B cell (primary cell): ENCODE results near the gene MR1. TPM values are rescaled to one million over a fixed set of nuclear protein-coding genes. Genes with fewer than 3 reads are reported as not detected.

Experiments used
- ATAC-seq: fragments of 200-7000 bp; cut with Tn5 transposase; one replicate; pipeline ENCODE4 v1.10.0; 2021; ENCODE audit warnings: low read depth, mild to moderate bottlenecking, moderate number of reproducible peaks, moderate library complexity
- CTCF ChIA-PET: fragments of 350-600 bp; sonication (Branson Sonifier 250); formaldehyde crosslinking; loops from one replicate; lab custom pipeline; 2021; ENCODE audit warnings: antibody characterized with exemption, inconsistent platforms; lab: Charles Lee
- POLR2A ChIA-PET: fragments of 350-600 bp; sonication (Branson Sonifier 250); formaldehyde crosslinking; loops from one replicate; lab custom pipeline; 2021; ENCODE audit warnings: antibody characterized with exemption; lab: Charles Lee
- DNase-seq: peaks from one replicate; pipeline ENCODE4 v3.0.0; 2013
- H2AFZ ChIP-seq: 2 replicates; pipeline ENCODE4 v1.6.1; 2012; ENCODE audit warnings: mild to moderate bottlenecking, low read depth, low read length; ENCODE audit not compliant: insufficient read depth, poor library complexity, severe bottlenecking
- H3K27ac ChIP-seq, 2 donors: 1 replicate in 1 of 2; 2 replicates in 1 of 2; pipeline ENCODE4 v1.5.1; 2012 to 2013; ENCODE audit warnings: low read length in 2 of 2, mild to moderate bottlenecking in 2 of 2, moderate library complexity in 1 of 2
- H3K27me3 ChIP-seq, 4 experiments: fragments of 200-600 bp in 1 of 4; sonication (generic) in 1 of 4; replicated peaks in 1 of 4; 1 replicate in 2 of 4; 2 replicates in 2 of 4; pipeline versions ENCODE4 v1.6.1 to v1.7.0; 2013 to 2016; ENCODE audit warnings: low read length in 3 of 4, mild to moderate bottlenecking in 2 of 4, mixed read lengths in 1 of 4, moderate library complexity in 1 of 4; ENCODE audit not compliant: insufficient read depth in 4 of 4, control insufficient read depth in 3 of 4; ENCODE audit errors: control extremely low read depth in 1 of 4
- H3K36me3 ChIP-seq, 2 experiments: replicated peaks in 1 of 2; 1 replicate in 1 of 2; 2 replicates in 1 of 2; pipeline versions ENCODE4 v1.6.1 to v1.7.1; 2013; ENCODE audit warnings: low read length in 1 of 2; ENCODE audit not compliant: insufficient read depth in 2 of 2, control insufficient read depth in 1 of 2; ENCODE audit errors: control extremely low read depth in 1 of 2, extremely low read depth in 1 of 2
- H3K4me1 ChIP-seq, 2 donors: fragments of 200-600 bp in 1 of 2; sonication (generic) in 1 of 2; 1 replicate in 1 of 2; 2 replicates in 1 of 2; pipeline versions ENCODE4 v1.5.1 to v1.6.1; 2013 to 2017; ENCODE audit warnings: low read length in 2 of 2; ENCODE audit not compliant: control insufficient read depth in 2 of 2, insufficient read depth in 2 of 2
- H3K4me2 ChIP-seq: replicated peaks from 2 replicates; pipeline ENCODE3; 2012; ENCODE audit warnings: mild to moderate bottlenecking, low read depth, low read length; ENCODE audit not compliant: poor library complexity, severe bottlenecking
- H3K4me3 ChIP-seq, 5 experiments: fragments of 200-600 bp in 1 of 5; sonication (generic) in 1 of 5; 1 replicate in 3 of 5; 2 replicates in 2 of 5; pipeline versions ENCODE4 v1.5.1 to v1.7.0; 2011 to 2016; ENCODE audit warnings: low read length in 4 of 5, mild to moderate bottlenecking in 4 of 5, low read depth in 2 of 5, control low read depth in 1 of 5, moderate library complexity in 1 of 5; ENCODE audit not compliant: insufficient read depth in 1 of 5; ENCODE audit errors: control extremely low read depth in 1 of 5, extremely low read depth in 1 of 5
- H3K79me2 ChIP-seq: fragments of 200-600 bp; sonication (generic); one replicate; pipeline ENCODE4 v1.6.0; 2016; ENCODE audit warnings: low read length; ENCODE audit not compliant: control insufficient read depth, insufficient read depth
- H3K9ac ChIP-seq: fragments of 200-600 bp; sonication (generic); 2 replicates; pipeline ENCODE4 v1.6.1; 2017; ENCODE audit warnings: mild to moderate bottlenecking, low read length, moderate library complexity
- H3K9me3 ChIP-seq, 3 donors: one replicate each; pipeline versions ENCODE4 v1.6.1 to v1.7.1; 2013; ENCODE audit warnings: low read length in 2 of 3; ENCODE audit not compliant: control insufficient read depth in 2 of 3, insufficient read depth in 1 of 3; ENCODE audit errors: control extremely low read depth in 1 of 3
- H4K20me1 ChIP-seq: 2 replicates; pipeline ENCODE4 v1.6.0; 2012; ENCODE audit warnings: mild to moderate bottlenecking, low read length; ENCODE audit not compliant: insufficient read depth, control insufficient read depth, poor library complexity, severe bottlenecking
- H3K27ac Mint-ChIP-seq: one replicate; pipeline ENCODE4 v1.8.0; 2021; ENCODE audit warnings: mixed read lengths
- H3K27me3 Mint-ChIP-seq: one replicate; pipeline ENCODE4 v1.8.0; 2021; ENCODE audit warnings: mixed read lengths
- H3K4me1 Mint-ChIP-seq: one replicate; pipeline ENCODE4 v1.8.0; 2021; ENCODE audit warnings: mixed read lengths
- H3K4me3 Mint-ChIP-seq: one replicate; pipeline ENCODE4 v1.8.0; 2021; ENCODE audit warnings: mixed read lengths
- H3K9me3 Mint-ChIP-seq: one replicate; pipeline ENCODE4 v1.8.0; 2022; ENCODE audit warnings: mixed read lengths; ENCODE audit not compliant: insufficient read depth
- EZH2 ChIP-seq: IDR thresholded peaks from 2 replicates; pipeline ENCODE4 v1.6.1; 2012; ENCODE audit warnings: borderline replicate concordance, low read depth, mild to moderate bottlenecking, moderate library complexity, low read length; ENCODE audit not compliant: insufficient read depth, poor library complexity, severe bottlenecking
- WGBS: methylation state at CpG from one replicate; pipeline ENCODE4 v1.1.5; 2013; ENCODE audit warnings: missing lambda C conversion rate; ENCODE audit not compliant: insufficient coverage; 5-methylcytosine and 5-hydroxymethylcytosine counted together
- intact Hi-C: fragments of 100-400 bp; cut with micrococcal nuclease; formaldehyde crosslinking; loops from one replicate; pipeline ENCODE4 v1.10.0; 2022
- polyA plus RNA-seq: library from polyadenylated mRNA; depleted of rRNA; stranded (reverse); fragments of >200 nt; gene quantifications from 2 replicates; pipeline ENCODE4 v1.2.3, GENCODE V29; 2012
- total RNA-seq, 2 donors: library from RNA; stranded (reverse); fragments of 120-200 nt in 1 of 2; gene quantifications; 1 replicate in 1 of 2; 2 replicates in 1 of 2; pipeline versions ENCODE4 v1.2.3 to v1.2.4, GENCODE V29; 2013 to 2022
- TF ChIP-seq, protein P1 (sequence below): fragments of 200-600 bp; IDR thresholded peaks from one replicate; pipeline ENCODE4 v1.8.0; 2022; ENCODE audit warnings: antibody characterized with exemption, mild to moderate bottlenecking

MR1 gene
- total and polyA plus RNA-seq, 2 donors (not counting 1 experiment from before 2014, with no cell fraction given): 9.5 to 28.2 TPM

DNA sequence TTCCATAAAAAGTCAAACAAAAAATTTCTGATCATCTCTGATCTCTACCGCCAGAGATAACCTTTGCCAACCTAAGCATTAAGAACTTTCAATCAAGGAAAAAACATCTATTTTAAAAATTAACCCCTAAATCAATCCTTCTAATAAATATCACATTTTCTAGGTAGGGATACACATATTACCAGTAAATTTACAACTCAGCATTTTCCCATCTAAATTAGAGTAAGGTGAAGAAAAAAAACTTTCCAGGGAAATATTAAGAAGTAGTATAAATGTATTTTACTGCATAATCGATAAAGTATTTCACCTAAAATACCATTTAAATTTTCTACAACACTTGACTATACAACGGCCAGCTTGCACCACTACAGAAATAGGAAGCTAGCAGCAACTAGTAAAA, 12.6 kb upstream of the MR1 start:
- Mint-ChIP-seq H3K27ac (no peak overlapping the region), H3K4me3 (peak overlapping the region; percentile 93), H3K9me3 (no peaks in the 10 kb centered on the region), H3K27me3 (no peaks in the 10 kb centered on the region), H3K4me1 (peaks cover 41% of the 10 kb centered on the region)
- TF ChIP-seq EZH2: no peak
- TF ChIP-seq, protein P1, sequence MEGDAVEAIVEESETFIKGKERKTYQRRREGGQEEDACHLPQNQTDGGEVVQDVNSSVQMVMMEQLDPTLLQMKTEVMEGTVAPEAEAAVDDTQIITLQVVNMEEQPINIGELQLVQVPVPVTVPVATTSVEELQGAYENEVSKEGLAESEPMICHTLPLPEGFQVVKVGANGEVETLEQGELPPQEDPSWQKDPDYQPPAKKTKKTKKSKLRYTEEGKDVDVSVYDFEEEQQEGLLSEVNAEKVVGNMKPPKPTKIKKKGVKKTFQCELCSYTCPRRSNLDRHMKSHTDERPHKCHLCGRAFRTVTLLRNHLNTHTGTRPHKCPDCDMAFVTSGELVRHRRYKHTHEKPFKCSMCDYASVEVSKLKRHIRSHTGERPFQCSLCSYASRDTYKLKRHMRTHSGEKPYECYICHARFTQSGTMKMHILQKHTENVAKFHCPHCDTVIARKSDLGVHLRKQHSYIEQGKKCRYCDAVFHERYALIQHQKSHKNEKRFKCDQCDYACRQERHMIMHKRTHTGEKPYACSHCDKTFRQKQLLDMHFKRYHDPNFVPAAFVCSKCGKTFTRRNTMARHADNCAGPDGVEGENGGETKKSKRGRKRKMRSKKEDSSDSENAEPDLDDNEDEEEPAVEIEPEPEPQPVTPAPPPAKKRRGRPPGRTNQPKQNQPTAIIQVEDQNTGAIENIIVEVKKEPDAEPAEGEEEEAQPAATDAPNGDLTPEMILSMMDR: no peak
- Histone ChIP-seq H2AFZ (no peak overlapping the region), H4K20me1 (peaks cover 14% of the 10 kb centered on the region), H3K36me3 (peaks cover 0 to 3% of the 10 kb centered on the region in 2 experiments), H3K4me2 (peak overlapping the region; percentile 91), H3K27ac (peak overlapping the region in 1 of 2 donors; percentile 82), H3K9me3 (peaks cover 0 to 6% (median 2%) of the 10 kb centered on the region in 3 donors), H3K9ac (peak overlapping the region; percentile 89), H3K4me1 (peaks cover 24 to 29% of the 10 kb centered on the region in 2 donors), H3K4me3 (peak overlapping the region in 3 of 5 experiments; percentile 79 to 93 (median 79)), H3K27me3 (no peaks in the 10 kb centered on the region), H3K79me2 (peaks cover 64% of the 10 kb centered on the region)
- DNase-seq (no peak), ATAC-seq (no peak)
- ChIA-PET CTCF (interaction anchor here (0.8 to 1.9 kb wide), 7 partner anchors 12 to 148 kb away, joined by 3 to 9 read pairs (median 4); no protein-coding TSS in a partner anchor), POLR2A (interaction anchor here (1.4 kb wide), 1 partner anchor 120 kb away, joined by 4 read pairs; no protein-coding TSS in a partner anchor)
- intact Hi-C loops: loop anchor here (5.0 kb wide), 3 partner anchors 69 to 1729 kb away; partner anchors contain the start of genes ACBD6 and SOAT1
- WGBS: no CpG with 5 or more reads among the region's 3 CpGs

DNA sequence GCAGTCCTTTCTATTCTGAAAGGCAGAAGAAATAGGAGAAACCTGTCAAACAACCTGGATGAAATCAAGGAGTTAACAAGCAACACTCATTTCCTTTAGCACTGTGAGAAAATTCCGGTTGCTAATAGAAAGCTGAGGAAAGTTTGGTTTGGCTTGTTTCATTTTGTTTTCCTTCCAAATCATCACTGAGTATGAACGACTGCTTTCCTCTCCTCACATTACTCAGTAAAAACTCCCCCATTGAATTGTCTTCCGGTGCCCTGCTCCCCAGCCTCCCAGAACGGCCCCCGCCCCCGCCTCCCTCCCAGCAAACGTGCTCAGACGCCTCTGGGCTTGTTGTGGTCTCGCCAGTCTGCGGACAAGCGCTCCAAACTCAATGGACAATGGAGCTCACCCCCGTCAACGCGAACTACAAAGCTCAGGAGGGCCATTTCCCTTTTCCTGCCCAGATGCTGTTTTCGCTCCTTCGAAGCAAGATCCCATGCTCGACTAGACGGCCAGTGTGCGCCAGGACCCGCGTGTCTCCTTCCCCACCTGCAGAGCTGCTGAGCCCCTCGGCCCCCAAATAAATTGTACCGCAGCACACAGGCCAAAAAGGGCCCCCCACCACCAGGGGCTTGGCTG, 11.9 kb upstream of the MR1 start:
- Mint-ChIP-seq H3K9me3 (no peaks in the 10 kb centered on the region), H3K4me3 (peak overlapping the region; percentile 93), H3K27me3 (no peaks in the 10 kb centered on the region), H3K4me1 (peaks cover 41% of the 10 kb centered on the region), H3K27ac (peak overlapping the region; percentile 98)
- ChIA-PET CTCF (interaction anchor here (0.8 to 1.9 kb wide), 9 partner anchors 11 to 507 kb away, joined by 3 to 9 read pairs (median 4); no protein-coding TSS in a partner anchor), POLR2A (interaction anchor here (0.6 to 1.4 kb wide), 5 partner anchors 12 to 120 kb away, joined by 3 to 9 read pairs (median 4); partner anchors contain the start of gene MR1)
- Histone ChIP-seq H3K27me3 (no peaks in the 10 kb centered on the region), H3K79me2 (peaks cover 56% of the 10 kb centered on the region), H3K27ac (peak overlapping the region; percentile 54 to 82), H3K9ac (peak overlapping the region; percentile 89), H3K36me3 (peaks cover 0 to 3% of the 10 kb centered on the region in 2 experiments), H4K20me1 (peaks cover 14% of the 10 kb centered on the region), H2AFZ (peak overlapping the region; percentile 98), H3K4me1 (peaks cover 24 to 29% of the 10 kb centered on the region in 2 donors), H3K4me2 (peak overlapping the region; percentile 91), H3K4me3 (peak overlapping the region; percentile 79 to 95 (median 88)), H3K9me3 (peaks cover 0 to 6% (median 2%) of the 10 kb centered on the region in 3 donors)
- ATAC-seq (peak; percentile 4), DNase-seq (peak; percentile 71)
- WGBS: under 1% methylated on average over 22 of the region's 23 CpGs
- TF ChIP-seq EZH2: no peak
- TF ChIP-seq, protein P1: no peak
- intact Hi-C loops: loop anchor here (1.0 to 5.0 kb wide), 6 partner anchors 41 to 1730 kb away; partner anchors contain the start of genes ACBD6, SOAT1 and XPR1
